Panc1 (cell line): Measurements from ENCODE around the gene ZFAND2B. TPM values are rescaled to one million over a fixed set of nuclear protein-coding genes. Genes with fewer than 3 reads are reported as not detected.

Experiments used
- ATAC-seq: fragments of 200-7000 bp; cut with Tn5 transposase; 2 replicates; pipeline ENCODE4 v1.9.1; 2020; ENCODE audit warnings: mild to moderate bottlenecking, moderate library complexity
- BruUV-seq: library from RNA; stranded (reverse); fragments of 400-500 nt; replicated peaks from 2 replicates; lab custom pipeline; 2021; lab: Mats Ljungman, UMichigan
- CTCF ChIA-PET: fragments of 300-600 bp; sonication (Branson Sonifier 250); formaldehyde crosslinking; loops from one replicate; lab custom pipeline; 2022; ENCODE audit warnings: antibody characterized with exemption; lab: Charles Lee
- POLR2A ChIA-PET: fragments of 300-600 bp; sonication (Branson Sonifier 250); formaldehyde crosslinking; loops from one replicate; lab custom pipeline; 2022; ENCODE audit warnings: antibody characterized with exemption; lab: Charles Lee
- DNase-seq: peaks from one replicate; pipeline ENCODE4 v3.0.0-alpha.2; 2010; ENCODE audit warnings: low read depth, low spot score
- H3K27ac ChIP-seq: 2 replicates; pipeline ENCODE4 v1.5.1; 2011; ENCODE audit warnings: mild to moderate bottlenecking, low read length, inconsistent platforms
- H3K27me3 ChIP-seq: fragments of 200-500 bp; sonication (Bioruptor generic); 2 replicates; pipeline ENCODE4 v1.6.0; 2014; ENCODE audit warnings: low read length, inconsistent platforms; ENCODE audit not compliant: control insufficient read depth, insufficient read depth
- H3K36me3 ChIP-seq: fragments of 200-500 bp; sonication (Bioruptor generic); 2 replicates; pipeline ENCODE4 v1.5.1; 2014; ENCODE audit warnings: inconsistent platforms, mild to moderate bottlenecking, low read length, moderate library complexity; ENCODE audit not compliant: control insufficient read depth, insufficient read depth
- H3K4me1 ChIP-seq: 2 replicates; pipeline ENCODE4 v1.5.1; 2011; ENCODE audit warnings: inconsistent platforms, mild to moderate bottlenecking, low read length, moderate library complexity; ENCODE audit not compliant: control insufficient read depth, insufficient read depth
- H3K4me3 ChIP-seq, 2 experiments: 2 replicates each; pipeline ENCODE4 v1.5.1; 2011 to 2012; ENCODE audit warnings: low read depth in 2 of 2, low read length in 2 of 2, mild to moderate bottlenecking in 2 of 2, inconsistent platforms in 1 of 2, moderate library complexity in 1 of 2
- H3K9me3 ChIP-seq: fragments of 200-500 bp; sonication (Bioruptor generic); 2 replicates; pipeline ENCODE4 v1.5.1; 2014; ENCODE audit warnings: low read depth, mild to moderate bottlenecking, inconsistent platforms, low read length, moderate library complexity; ENCODE audit not compliant: control insufficient read depth, insufficient read depth
- CTCF ChIP-seq: fragments of 450-650 bp; IDR thresholded peaks from 2 replicates; pipeline ENCODE4 v1.5.1; 2017; ENCODE audit warnings: mild to moderate bottlenecking
- POLR2AphosphoS5 ChIP-seq: IDR thresholded peaks from 2 replicates; pipeline ENCODE4 v1.6.1; 2012; ENCODE audit warnings: mild to moderate bottlenecking, low read depth, low read length, moderate library complexity
- SIN3A ChIP-seq: IDR thresholded peaks from 2 replicates; pipeline ENCODE4 v1.6.1; 2012; ENCODE audit warnings: low read depth, mild to moderate bottlenecking, low read length, moderate library complexity, borderline replicate concordance; ENCODE audit not compliant: insufficient read depth
- TCF7L2 ChIP-seq: IDR thresholded peaks from 2 replicates; pipeline ENCODE4 v1.6.1; 2011; ENCODE audit warnings: mild to moderate bottlenecking, low read depth, low read length, inconsistent platforms
- in situ Hi-C: cut with HindIII; loops from 2 replicates; pipeline ENCODE4 v1.10.0; 2016; ENCODE audit warnings: low sequenced_read_pairs, low pct_unique_long_range_greater_than_20kb
- intact Hi-C: fragments of 100-400 bp; cut with micrococcal nuclease; formaldehyde crosslinking; loops from one replicate; pipeline ENCODE4 v1.10.0; 2022; ENCODE audit not compliant: unreplicated experiment
- total RNA-seq: library from RNA; stranded (reverse); gene quantifications from one replicate; pipeline ENCODE4 v1.2.1, GENCODE V29; 2021; ENCODE audit not compliant: unreplicated experiment
- TF ChIP-seq, protein P1 (sequence below), 2 experiments: IDR thresholded peaks; 2 replicates each; pipeline ENCODE4 v1.6.1; 2011 to 2012; ENCODE audit warnings: low read depth in 2 of 2, control low read depth in 1 of 2, low read length in 1 of 2, mild to moderate bottlenecking in 1 of 2, moderate library complexity in 1 of 2; ENCODE audit not compliant: insufficient read depth in 1 of 2

Gene ZFAND2B
- total RNA-seq, 1 experiment from 2014 or later: 43.2 TPM

DNA sequence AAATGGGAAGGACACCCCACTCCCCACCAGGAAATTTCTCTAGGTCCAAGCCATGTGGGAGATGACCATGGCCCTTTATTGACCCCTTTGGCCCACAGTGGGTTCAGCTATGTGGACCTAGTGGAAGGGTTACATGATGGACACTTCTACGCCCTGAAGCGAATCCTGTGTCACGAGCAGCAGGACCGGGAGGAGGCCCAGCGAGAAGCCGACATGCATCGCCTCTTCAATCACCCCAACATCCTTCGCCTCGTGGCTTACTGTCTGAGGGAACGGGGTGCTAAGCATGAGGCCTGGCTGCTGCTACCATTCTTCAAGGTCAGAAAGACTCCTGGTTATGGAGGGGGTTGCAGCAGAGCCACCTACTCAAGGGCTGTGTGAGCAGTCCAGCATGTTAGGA, 40.0 kb downstream of the ZFAND2B start:
- TF ChIP-seq SIN3A: no peak
- TF ChIP-seq, protein P1, sequence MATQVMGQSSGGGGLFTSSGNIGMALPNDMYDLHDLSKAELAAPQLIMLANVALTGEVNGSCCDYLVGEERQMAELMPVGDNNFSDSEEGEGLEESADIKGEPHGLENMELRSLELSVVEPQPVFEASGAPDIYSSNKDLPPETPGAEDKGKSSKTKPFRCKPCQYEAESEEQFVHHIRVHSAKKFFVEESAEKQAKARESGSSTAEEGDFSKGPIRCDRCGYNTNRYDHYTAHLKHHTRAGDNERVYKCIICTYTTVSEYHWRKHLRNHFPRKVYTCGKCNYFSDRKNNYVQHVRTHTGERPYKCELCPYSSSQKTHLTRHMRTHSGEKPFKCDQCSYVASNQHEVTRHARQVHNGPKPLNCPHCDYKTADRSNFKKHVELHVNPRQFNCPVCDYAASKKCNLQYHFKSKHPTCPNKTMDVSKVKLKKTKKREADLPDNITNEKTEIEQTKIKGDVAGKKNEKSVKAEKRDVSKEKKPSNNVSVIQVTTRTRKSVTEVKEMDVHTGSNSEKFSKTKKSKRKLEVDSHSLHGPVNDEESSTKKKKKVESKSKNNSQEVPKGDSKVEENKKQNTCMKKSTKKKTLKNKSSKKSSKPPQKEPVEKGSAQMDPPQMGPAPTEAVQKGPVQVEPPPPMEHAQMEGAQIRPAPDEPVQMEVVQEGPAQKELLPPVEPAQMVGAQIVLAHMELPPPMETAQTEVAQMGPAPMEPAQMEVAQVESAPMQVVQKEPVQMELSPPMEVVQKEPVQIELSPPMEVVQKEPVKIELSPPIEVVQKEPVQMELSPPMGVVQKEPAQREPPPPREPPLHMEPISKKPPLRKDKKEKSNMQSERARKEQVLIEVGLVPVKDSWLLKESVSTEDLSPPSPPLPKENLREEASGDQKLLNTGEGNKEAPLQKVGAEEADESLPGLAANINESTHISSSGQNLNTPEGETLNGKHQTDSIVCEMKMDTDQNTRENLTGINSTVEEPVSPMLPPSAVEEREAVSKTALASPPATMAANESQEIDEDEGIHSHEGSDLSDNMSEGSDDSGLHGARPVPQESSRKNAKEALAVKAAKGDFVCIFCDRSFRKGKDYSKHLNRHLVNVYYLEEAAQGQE (IDR thresholded peaks at IDR 0.05; ENCODE audit: insufficient read depth in 1 of 2, low read depth in 2 of 2, low read length in 1 of 2): no peak
- no peak for TF ChIP-seq POLR2AphosphoS5
- no peak for TF ChIP-seq CTCF
- TF ChIP-seq TCF7L2: no peak
- no peaks in the 10 kb centered on the region for H3K27me3 ChIP-seq
- no peak overlapping the region; the same call in 1 of the 2 replicates for H3K27ac ChIP-seq
- ATAC-seq (no peak), DNase-seq (no peak)
- CTCF ChIA-PET: interaction anchor here (1.2 kb wide), 1 partner anchor 16 kb away, joined by 6 read pairs; no protein-coding TSS in a partner anchor
- H3K4me3 ChIP-seq: no peak overlapping the region
- peaks cover 39% of the 10 kb centered on the region for H3K4me1 ChIP-seq
- no peaks in the 10 kb centered on the region; the same call in 1 of the 2 replicates for H3K36me3 ChIP-seq
- POLR2A ChIA-PET: no interaction called here
- intact Hi-C loops (no loop called here), in situ Hi-C loops (no loop called here)
- no peaks in the 10 kb centered on the region for H3K9me3 ChIP-seq
- BruUV-seq: TSS peak; percentile 91

DNA sequence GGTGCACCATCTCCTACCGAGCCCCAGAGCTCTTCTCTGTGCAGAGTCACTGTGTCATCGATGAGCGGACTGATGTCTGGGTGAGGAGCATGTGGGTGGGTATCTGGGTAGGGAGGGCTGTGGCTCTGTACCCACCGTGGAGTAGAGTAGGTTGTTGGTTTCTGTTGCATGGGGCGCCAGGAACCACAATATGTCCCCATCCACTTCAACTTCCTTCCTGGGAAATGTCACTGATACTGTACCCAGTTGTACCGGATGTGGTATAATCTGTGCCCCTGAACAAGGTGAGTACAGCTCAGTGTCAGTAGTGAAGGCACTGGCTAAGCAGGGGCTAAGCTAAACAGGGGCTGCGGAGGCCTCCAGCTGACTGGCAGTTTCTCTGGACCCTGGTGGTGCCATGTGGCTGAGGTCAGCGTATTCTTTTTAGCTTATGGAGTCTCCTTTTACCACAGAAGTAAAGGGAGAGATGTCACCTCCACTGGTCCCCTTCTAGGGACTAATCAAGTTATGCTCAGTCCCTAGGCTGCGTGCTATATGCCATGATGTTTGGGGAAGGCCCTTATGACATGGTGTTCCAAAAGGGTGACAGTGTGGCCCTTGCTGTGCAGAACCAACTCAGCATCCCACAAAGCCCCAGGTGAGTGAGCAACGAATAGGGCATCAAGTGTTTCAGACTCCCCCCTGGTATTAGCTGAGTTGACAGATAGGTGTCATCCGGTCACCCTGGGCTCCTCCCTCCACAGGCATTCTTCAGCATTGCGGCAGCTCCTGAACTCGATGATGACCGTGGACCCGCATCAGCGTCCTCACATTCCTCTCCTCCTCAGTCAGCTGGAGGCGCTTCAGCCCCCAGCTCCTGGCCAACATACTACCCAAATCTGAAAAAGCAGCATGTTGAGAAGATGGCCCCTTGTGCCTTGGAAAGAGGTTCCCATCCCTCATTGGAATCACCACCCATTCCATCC, 41.4 kb downstream of the ZFAND2B start:
- DNase-seq (no peak), ATAC-seq (no peak)
- TF ChIP-seq POLR2AphosphoS5: no peak
- ChIA-PET POLR2A (interaction anchor here (0.7 kb wide), 1 partner anchor 29 kb away, joined by 3 read pairs; no protein-coding TSS in a partner anchor), CTCF (interaction anchor here (0.8 kb wide), 1 partner anchor 47 kb away, joined by 3 read pairs; no protein-coding TSS in a partner anchor)
- no peak overlapping the region for H3K27ac ChIP-seq
- H3K4me1 ChIP-seq: peaks cover 45% of the 10 kb centered on the region
- no TSS peak for BruUV-seq
- no peaks in the 10 kb centered on the region for H3K27me3 ChIP-seq
- no peaks in the 10 kb centered on the region for H3K9me3 ChIP-seq
- intact Hi-C loops: no loop called here
- H3K4me3 ChIP-seq: no peak overlapping the region
- in situ Hi-C loops: no loop called here
- H3K36me3 ChIP-seq: no peaks in the 10 kb centered on the region; the same call in 1 of the 2 replicates
